SU-DHL-6 (cell line): ENCODE data around the gene GUK1.

Experiments
- EZH2phosphoT487 ChIP-seq: fragments of 200-600 bp; sonication (generic), shearing (Covaris generic); conservative IDR thresholded peaks from 2 replicates; pipeline ENCODE4 v1.6.1; 2018; ENCODE audit warnings: mild to moderate bottlenecking, antibody characterized with exemption, low read length, moderate library complexity, mixed read lengths
- TF ChIP-seq, protein P1 (sequence below): fragments of 200-600 bp; sonication (generic); IDR thresholded peaks from one replicate; pipeline ENCODE4 v1.5.1; 2017; ENCODE audit warnings: antibody characterized with exemption, mild to moderate bottlenecking, low read length, moderate library complexity; ENCODE audit not compliant: insufficient read depth, poor library complexity, severe bottlenecking

DNA sequence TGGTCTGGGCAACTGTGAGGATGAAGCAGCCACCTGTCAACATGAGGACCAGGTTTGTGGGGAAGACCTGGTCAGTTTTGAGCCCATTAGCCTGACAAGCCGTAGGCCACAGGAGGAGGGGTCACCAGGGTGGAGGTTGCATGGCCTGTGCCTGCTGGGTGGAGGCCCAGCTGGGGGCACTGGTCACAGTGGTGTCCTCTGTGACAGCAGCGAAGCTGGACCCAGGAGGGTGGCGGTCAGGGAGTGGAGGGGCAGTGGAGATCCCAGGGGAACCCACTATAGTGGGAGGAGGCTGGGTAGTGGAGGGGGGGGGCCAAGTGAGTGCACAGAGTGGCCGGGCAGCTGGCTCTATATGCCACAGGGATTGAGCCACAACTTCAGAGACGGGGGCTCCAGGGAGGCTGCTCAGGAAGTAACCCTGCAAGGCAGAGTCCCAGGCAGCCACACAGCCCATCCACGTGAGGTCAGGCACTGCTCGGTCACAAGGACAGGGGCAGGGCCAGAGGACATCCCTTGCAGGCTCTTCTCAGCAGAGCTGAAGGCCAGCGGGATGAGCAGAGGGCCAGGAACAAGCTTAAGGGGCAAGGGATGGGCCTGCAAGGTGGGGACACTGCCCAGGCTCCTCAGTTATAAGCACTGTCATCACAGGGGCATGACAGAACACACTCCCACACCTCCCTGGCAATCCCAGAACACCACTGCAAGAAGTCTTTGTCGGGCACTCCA, 34.6 kb upstream of the GUK1 start:
- TF ChIP-seq, protein P1, sequence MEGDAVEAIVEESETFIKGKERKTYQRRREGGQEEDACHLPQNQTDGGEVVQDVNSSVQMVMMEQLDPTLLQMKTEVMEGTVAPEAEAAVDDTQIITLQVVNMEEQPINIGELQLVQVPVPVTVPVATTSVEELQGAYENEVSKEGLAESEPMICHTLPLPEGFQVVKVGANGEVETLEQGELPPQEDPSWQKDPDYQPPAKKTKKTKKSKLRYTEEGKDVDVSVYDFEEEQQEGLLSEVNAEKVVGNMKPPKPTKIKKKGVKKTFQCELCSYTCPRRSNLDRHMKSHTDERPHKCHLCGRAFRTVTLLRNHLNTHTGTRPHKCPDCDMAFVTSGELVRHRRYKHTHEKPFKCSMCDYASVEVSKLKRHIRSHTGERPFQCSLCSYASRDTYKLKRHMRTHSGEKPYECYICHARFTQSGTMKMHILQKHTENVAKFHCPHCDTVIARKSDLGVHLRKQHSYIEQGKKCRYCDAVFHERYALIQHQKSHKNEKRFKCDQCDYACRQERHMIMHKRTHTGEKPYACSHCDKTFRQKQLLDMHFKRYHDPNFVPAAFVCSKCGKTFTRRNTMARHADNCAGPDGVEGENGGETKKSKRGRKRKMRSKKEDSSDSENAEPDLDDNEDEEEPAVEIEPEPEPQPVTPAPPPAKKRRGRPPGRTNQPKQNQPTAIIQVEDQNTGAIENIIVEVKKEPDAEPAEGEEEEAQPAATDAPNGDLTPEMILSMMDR, result no peak
- TF ChIP-seq EZH2phosphoT487, result no peak
